HepG2 (cell line): ENCODE measurements around the gene DRAXIN. TPM values are rescaled to one million over a fixed set of nuclear protein-coding genes. Genes with fewer than 3 reads are reported as not detected.

Source experiments
- GTF2F1 ChIP-seq: fragments of 150-350 bp; IDR thresholded peaks from 2 replicates; pipeline ENCODE4 v1.6.1; 2014; ENCODE audit warnings: low read length
- LCORL ChIP-seq, 2 experiments: fragments of 450-650 bp in 1 of 2; sonication (generic) in 1 of 2; formaldehyde crosslinking in 1 of 2; IDR thresholded peaks; 2 replicates each; pipeline versions ENCODE4 v1.5.0 to v1.6.1; 2017 to 2020; ENCODE audit warnings: antibody characterized with exemption in 1 of 2, missing genetic modification reagents in 1 of 2
- NONO ChIP-seq, 2 experiments: fragments of 450-650 bp in 1 of 2; sonication (generic) in 1 of 2; formaldehyde crosslinking in 1 of 2; IDR thresholded peaks in 1 of 2; conservative IDR thresholded peaks in 1 of 2; 2 replicates each; pipeline versions ENCODE4 v1.6.1 to v1.8.0; 2017 to 2022; ENCODE audit warnings: mild to moderate bottlenecking in 1 of 2, missing genetic modification reagents in 1 of 2, moderate library complexity in 1 of 2
- RBFOX2 ChIP-seq: fragments of 200-400 bp; formaldehyde crosslinking; IDR thresholded peaks from 2 replicates; pipeline ENCODE4 v1.6.1; 2017; ENCODE audit warnings: low read depth, mild to moderate bottlenecking, low read length
- TEAD3 ChIP-seq: optimal IDR thresholded peaks from 2 replicates; pipeline ENCODE3; 2016; ENCODE audit warnings: borderline replicate concordance
- ZMYM2 ChIP-seq: sonication (generic); formaldehyde crosslinking; IDR thresholded peaks from 2 replicates; pipeline ENCODE4 v1.8.0; 2022; ENCODE audit warnings: mild to moderate bottlenecking, missing genetic modification reagents
- ZNF235 ChIP-seq: sonication (generic); formaldehyde crosslinking; IDR thresholded peaks from 2 replicates; pipeline ENCODE4 v1.8.1; 2023; ENCODE audit warnings: mild to moderate bottlenecking, missing genetic modification reagents, borderline replicate concordance
- ZNF30 ChIP-seq: sonication (generic); formaldehyde crosslinking; IDR thresholded peaks from 2 replicates; pipeline ENCODE4 v1.5.0; 2020; ENCODE audit warnings: mild to moderate bottlenecking, missing genetic modification reagents
- ZNF333 ChIP-seq: sonication (generic); formaldehyde crosslinking; IDR thresholded peaks from 2 replicates; pipeline ENCODE4 v1.4.0; 2020; ENCODE audit warnings: mild to moderate bottlenecking, missing genetic modification reagents, borderline replicate concordance
- ZNF430 ChIP-seq: sonication (generic); formaldehyde crosslinking; IDR thresholded peaks from 2 replicates; pipeline ENCODE4 v1.9.0; 2021; ENCODE audit warnings: mild to moderate bottlenecking, missing genetic modification reagents
- ZNF549 ChIP-seq: sonication (generic); formaldehyde crosslinking; IDR thresholded peaks from 2 replicates; pipeline ENCODE4 v1.5.0; 2020; ENCODE audit warnings: missing genetic modification reagents
- ZNF605 ChIP-seq: sonication (generic); formaldehyde crosslinking; IDR thresholded peaks from 2 replicates; pipeline ENCODE4 v1.8.0; 2022; ENCODE audit warnings: mild to moderate bottlenecking, missing genetic modification reagents
- ZNF891 ChIP-seq: sonication (generic); formaldehyde crosslinking; IDR thresholded peaks from 2 replicates; pipeline ENCODE4 v1.5.0; 2020; ENCODE audit warnings: mild to moderate bottlenecking, missing genetic modification reagents
- polyA plus RNA-seq, 8 experiments: library from polyadenylated mRNA; depleted of rRNA in 3 of 8; stranded (reverse) in 7 of 8; unstranded in 1 of 8; fragments of >200 nt; fragmentation: Illumina TruSeq in 4 of 8; extraction: Trizol in 4 of 8; gene quantifications; 2 replicates each; pipeline versions ENCODE4 v1.2.1 to v1.2.3, GENCODE V29; 2011 to 2016; ENCODE audit warnings: low read depth in 4 of 8, missing spikeins in 1 of 8, mixed read lengths in 1 of 8; ENCODE audit not compliant: insufficient read depth in 1 of 8
- total RNA-seq, 5 experiments: library from RNA; depleted of rRNA; stranded (reverse); fragments of >200 nt; fragmentation: Illumina TruSeq; extraction: Trizol; gene quantifications; 2 replicates each; pipeline ENCODE4 v1.2.3, GENCODE V29; 2016; ENCODE audit warnings: low read depth in 1 of 5
- TF ChIP-seq, protein P1 (sequence below): sonication (generic); formaldehyde crosslinking; IDR thresholded peaks from 2 replicates; pipeline ENCODE4 v1.5.0; 2020; ENCODE audit warnings: missing genetic modification reagents
- TF ChIP-seq, protein P2 (sequence below): sonication (generic); formaldehyde crosslinking; IDR thresholded peaks from 2 replicates; pipeline ENCODE4 v1.5.1; 2020; ENCODE audit warnings: mild to moderate bottlenecking, moderate library complexity, missing genetic modification reagents
- TF ChIP-seq, protein P3 (sequence below): sonication (generic); formaldehyde crosslinking; IDR thresholded peaks from 2 replicates; pipeline ENCODE4 v1.5.1; 2020; ENCODE audit warnings: mild to moderate bottlenecking, missing genetic modification reagents, moderate library complexity
- TF ChIP-seq, protein P4 (sequence below): IDR thresholded peaks from 2 replicates; pipeline ENCODE4 v1.6.1; 2016; ENCODE audit warnings: mild to moderate bottlenecking, missing biosample characterization, missing genetic modification reagents
- TF ChIP-seq, protein P5 (sequence below): sonication (generic); formaldehyde crosslinking; IDR thresholded peaks from 2 replicates; pipeline ENCODE4 v1.9.0; 2022; ENCODE audit warnings: missing genetic modification reagents, mild to moderate bottlenecking, borderline replicate concordance

DRAXIN gene
- total and polyA plus RNA-seq, 2 of the 13 experiments (the other 11 are each of a cell fraction or from before 2014, with no cell fraction given): 0.02 TPM; not detected in 1

DNA sequence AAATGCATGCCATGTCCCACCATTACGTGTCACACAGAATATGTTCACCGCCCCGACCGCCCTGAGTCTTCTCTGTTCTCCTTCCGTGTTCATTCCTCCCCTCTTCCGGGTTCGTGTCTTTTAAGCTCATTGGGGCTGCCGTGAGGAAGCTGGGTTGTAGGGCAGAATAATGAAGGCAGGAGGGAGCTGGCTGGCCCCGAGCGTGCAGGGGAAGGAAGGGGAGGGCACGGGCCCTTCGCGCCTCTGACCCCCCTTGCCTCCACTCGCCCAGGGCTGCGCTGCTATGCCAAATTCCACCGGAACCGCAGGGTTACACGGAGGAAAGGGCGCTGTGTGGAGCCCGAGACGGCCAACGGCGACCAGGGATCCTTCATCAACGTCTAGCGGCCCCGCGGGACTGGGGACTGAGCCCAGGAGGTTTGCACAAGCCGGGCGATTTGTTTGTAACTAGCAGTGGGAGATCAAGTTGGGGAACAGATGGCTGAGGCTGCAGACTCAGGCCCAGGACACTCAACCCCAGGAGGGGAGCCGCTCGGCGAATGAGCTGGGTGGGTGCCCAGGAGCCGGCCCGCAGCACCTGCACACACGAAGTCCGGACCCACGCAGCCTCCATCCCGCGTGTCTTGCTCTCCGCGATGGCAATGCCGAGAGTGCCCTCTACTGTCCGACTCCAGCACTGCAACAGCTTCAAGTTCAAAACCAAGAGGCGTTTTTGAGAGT lies 28.0 kb downstream of the DRAXIN start (continued):
- TF ChIP-seq ZNF430 (0 out of 2 replicates have a peak, but pooled peaks have one; percentile 32), ZNF235 (CRISPR knock-in tag) (0 out of 2 replicates have a peak, but pooled peaks have one; percentile 62), TEAD3 (CRISPR knock-in tag) (peak; percentile 7), ZNF891 (peak; percentile 87), LCORL (IDR thresholded peaks at IDR 0.05) (no peak), LCORL (CRISPR knock-in tag; IDR thresholded peaks at IDR 0.05) (peak; percentile 60; the same call in 1 of the 2 replicates), ZMYM2 (CRISPR knock-in tag) (peak; percentile 40; the same call in 1 of the 2 replicates), GTF2F1 (no peak), NONO (IDR thresholded peaks at IDR 0.05) (no peak), NONO (CRISPR knock-in tag; conservative IDR thresholded peaks at IDR 0.05) (no peak), ZNF549 (CRISPR knock-in tag) (no peak), ZNF30 (0 out of 2 replicates have a peak, but pooled peaks have one; percentile 63), ZNF605 (CRISPR knock-in tag) (peak; percentile 52; the same call in 1 of the 2 replicates), ZNF333 (CRISPR knock-in tag) (0 out of 2 replicates have a peak, but pooled peaks have one; percentile 33), RBFOX2 (no peak)
- TF ChIP-seq, protein P1, sequence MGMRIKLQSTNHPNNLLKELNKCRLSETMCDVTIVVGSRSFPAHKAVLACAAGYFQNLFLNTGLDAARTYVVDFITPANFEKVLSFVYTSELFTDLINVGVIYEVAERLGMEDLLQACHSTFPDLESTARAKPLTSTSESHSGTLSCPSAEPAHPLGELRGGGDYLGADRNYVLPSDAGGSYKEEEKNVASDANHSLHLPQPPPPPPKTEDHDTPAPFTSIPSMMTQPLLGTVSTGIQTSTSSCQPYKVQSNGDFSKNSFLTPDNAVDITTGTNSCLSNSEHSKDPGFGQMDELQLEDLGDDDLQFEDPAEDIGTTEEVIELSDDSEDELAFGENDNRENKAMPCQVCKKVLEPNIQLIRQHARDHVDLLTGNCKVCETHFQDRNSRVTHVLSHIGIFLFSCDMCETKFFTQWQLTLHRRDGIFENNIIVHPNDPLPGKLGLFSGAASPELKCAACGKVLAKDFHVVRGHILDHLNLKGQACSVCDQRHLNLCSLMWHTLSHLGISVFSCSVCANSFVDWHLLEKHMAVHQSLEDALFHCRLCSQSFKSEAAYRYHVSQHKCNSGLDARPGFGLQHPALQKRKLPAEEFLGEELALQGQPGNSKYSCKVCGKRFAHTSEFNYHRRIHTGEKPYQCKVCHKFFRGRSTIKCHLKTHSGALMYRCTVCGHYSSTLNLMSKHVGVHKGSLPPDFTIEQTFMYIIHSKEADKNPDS (CRISPR knock-in tag): no peak
- TF ChIP-seq, protein P2, sequence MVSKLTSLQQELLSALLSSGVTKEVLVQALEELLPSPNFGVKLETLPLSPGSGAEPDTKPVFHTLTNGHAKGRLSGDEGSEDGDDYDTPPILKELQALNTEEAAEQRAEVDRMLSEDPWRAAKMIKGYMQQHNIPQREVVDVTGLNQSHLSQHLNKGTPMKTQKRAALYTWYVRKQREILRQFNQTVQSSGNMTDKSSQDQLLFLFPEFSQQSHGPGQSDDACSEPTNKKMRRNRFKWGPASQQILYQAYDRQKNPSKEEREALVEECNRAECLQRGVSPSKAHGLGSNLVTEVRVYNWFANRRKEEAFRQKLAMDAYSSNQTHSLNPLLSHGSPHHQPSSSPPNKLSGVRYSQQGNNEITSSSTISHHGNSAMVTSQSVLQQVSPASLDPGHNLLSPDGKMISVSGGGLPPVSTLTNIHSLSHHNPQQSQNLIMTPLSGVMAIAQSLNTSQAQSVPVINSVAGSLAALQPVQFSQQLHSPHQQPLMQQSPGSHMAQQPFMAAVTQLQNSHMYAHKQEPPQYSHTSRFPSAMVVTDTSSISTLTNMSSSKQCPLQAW (CRISPR knock-in tag): 0 out of 2 replicates have a peak, but pooled peaks have one; percentile 45
- TF ChIP-seq, protein P3, sequence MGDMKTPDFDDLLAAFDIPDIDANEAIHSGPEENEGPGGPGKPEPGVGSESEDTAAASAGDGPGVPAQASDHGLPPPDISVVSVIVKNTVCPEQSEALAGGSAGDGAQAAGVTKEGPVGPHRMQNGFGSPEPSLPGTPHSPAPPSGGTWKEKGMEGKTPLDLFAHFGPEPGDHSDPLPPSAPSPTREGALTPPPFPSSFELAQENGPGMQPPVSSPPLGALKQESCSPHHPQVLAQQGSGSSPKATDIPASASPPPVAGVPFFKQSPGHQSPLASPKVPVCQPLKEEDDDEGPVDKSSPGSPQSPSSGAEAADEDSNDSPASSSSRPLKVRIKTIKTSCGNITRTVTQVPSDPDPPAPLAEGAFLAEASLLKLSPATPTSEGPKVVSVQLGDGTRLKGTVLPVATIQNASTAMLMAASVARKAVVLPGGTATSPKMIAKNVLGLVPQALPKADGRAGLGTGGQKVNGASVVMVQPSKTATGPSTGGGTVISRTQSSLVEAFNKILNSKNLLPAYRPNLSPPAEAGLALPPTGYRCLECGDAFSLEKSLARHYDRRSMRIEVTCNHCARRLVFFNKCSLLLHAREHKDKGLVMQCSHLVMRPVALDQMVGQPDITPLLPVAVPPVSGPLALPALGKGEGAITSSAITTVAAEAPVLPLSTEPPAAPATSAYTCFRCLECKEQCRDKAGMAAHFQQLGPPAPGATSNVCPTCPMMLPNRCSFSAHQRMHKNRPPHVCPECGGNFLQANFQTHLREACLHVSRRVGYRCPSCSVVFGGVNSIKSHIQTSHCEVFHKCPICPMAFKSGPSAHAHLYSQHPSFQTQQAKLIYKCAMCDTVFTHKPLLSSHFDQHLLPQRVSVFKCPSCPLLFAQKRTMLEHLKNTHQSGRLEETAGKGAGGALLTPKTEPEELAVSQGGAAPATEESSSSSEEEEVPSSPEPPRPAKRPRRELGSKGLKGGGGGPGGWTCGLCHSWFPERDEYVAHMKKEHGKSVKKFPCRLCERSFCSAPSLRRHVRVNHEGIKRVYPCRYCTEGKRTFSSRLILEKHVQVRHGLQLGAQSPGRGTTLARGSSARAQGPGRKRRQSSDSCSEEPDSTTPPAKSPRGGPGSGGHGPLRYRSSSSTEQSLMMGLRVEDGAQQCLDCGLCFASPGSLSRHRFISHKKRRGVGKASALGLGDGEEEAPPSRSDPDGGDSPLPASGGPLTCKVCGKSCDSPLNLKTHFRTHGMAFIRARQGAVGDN (CRISPR knock-in tag): peak; percentile 69
- TF ChIP-seq, protein P4, sequence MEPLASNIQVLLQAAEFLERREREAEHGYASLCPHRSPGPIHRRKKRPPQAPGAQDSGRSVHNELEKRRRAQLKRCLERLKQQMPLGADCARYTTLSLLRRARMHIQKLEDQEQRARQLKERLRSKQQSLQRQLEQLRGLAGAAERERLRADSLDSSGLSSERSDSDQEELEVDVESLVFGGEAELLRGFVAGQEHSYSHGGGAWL (CRISPR knock-in tag): 0 out of 2 replicates have a peak, but pooled peaks have one; percentile 46
- TF ChIP-seq, protein P5, sequence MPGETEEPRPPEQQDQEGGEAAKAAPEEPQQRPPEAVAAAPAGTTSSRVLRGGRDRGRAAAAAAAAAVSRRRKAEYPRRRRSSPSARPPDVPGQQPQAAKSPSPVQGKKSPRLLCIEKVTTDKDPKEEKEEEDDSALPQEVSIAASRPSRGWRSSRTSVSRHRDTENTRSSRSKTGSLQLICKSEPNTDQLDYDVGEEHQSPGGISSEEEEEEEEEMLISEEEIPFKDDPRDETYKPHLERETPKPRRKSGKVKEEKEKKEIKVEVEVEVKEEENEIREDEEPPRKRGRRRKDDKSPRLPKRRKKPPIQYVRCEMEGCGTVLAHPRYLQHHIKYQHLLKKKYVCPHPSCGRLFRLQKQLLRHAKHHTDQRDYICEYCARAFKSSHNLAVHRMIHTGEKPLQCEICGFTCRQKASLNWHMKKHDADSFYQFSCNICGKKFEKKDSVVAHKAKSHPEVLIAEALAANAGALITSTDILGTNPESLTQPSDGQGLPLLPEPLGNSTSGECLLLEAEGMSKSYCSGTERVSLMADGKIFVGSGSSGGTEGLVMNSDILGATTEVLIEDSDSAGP (CRISPR knock-in tag): peak; percentile 65; the same call in 1 of the 2 replicates
